ENCODE results near the gene TJP3. TPM values are rescaled to one million over a fixed set of nuclear protein-coding genes. Genes with fewer than 3 reads are reported as not detected.

The TJP3 gene
- total RNA-seq, 1 donor from 2014 or later = not detected

DNA sequence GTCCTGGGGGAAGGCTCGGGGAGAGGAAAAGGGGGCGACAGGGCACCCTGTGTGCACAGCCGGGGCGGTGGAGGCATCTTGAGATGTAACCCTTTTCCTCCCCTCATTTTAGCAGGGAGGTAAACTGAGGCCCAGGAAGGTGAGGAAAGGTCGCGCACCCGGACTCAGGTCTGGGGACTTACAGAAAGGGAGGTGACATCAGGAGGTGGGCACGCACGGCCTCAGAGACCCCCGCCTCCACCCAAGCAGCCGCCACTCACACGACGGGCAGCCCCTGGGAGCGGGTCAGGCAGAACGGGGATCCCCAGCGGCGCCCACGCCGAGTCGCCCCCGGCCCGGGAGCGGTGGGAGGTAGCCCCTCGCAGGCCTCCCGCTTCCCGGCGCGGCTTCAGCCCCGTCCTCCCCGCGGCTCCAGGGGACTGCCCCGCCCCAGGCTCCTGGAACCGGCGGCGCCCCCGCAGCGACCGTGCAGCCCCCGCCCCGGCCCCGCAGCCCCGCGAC lies 8.4 kb upstream of the TJP3 start:
- peak overlapping the region; percentile 75 for H3K27ac Mint-ChIP-seq
- H3K4me3 Mint-ChIP-seq = peak overlapping the region; percentile 91
- H3K4me1 Mint-ChIP-seq = peaks cover 18% of the 10 kb centered on the region
- H3K9me3 Mint-ChIP-seq = no peaks in the 10 kb centered on the region
- H3K36me3 Mint-ChIP-seq (ENCODE audit: low read depth) = no peaks in the 10 kb centered on the region
- DNase-seq = no peak
- H3K27me3 Mint-ChIP-seq = no peaks in the 10 kb centered on the region
- intact Hi-C loops (cut with micrococcal nuclease) = loop anchor here (1.0 to 2.0 kb wide), 3 partner anchors 12 to 73 kb away; partner anchors contain the start of gene CACTIN

- peak within 1 kb of the TSS; percentile 91 for H3K4me3 Mint-ChIP-seq
- H3K27me3 Mint-ChIP-seq = peaks cover 2% of the 10 kb centered on the region
- intact Hi-C loops (cut with micrococcal nuclease) = loop anchor here (1.0 to 2.0 kb wide), 2 partner anchors 35 to 74 kb away; partner anchors contain the start of gene CACTIN
- H3K4me1 Mint-ChIP-seq = peaks cover 18% of the 10 kb centered on the region
- peak within 1 kb of the TSS; percentile 75 for H3K27ac Mint-ChIP-seq
- H3K9me3 Mint-ChIP-seq = no peaks in the 10 kb centered on the region
- DNase-seq = peak; percentile 98
- H3K36me3 Mint-ChIP-seq (ENCODE audit: low read depth) = no peaks in the 10 kb centered on the region
Observed at GRCh38 chr19:3700242-3701032, 7.7 kb upstream of the TJP3 start, which contains the start of gene PIP5K1C. TSS of gene PIP5K1C (minus strand) at chr19:3700468. CDS start at chr19:3700390, 78 bp downstream.

DNA sequence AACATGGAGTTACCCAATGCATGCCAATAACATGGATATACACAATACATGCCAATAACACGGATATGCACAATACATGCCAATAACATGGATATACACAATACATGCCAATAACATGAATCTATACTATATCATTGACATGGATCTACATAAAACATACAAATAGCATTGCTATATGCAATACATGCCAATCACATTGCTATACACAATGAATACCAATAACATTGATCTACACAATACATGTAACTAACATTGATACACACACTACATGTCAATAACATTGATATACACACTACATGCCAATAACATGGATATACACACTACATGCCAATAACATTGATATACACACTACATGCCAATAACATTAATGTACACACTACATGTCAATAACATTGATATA lies 7.0 kb upstream of the TJP3 start:
- no peak for DNase-seq
- intact Hi-C loops (cut with micrococcal nuclease) = loop anchor here (2.0 kb wide), 1 partner anchor 74 kb away; the partner anchor contains the start of gene CACTIN
- Mint-ChIP-seq H3K4me1 (peaks cover 19% of the 10 kb centered on the region), H3K4me3 (no peak overlapping the region), H3K9me3 (no peaks in the 10 kb centered on the region), H3K36me3 (ENCODE audit: low read depth) (no peaks in the 10 kb centered on the region), H3K27ac (no peak overlapping the region), H3K27me3 (peaks cover 4% of the 10 kb centered on the region)

DNA sequence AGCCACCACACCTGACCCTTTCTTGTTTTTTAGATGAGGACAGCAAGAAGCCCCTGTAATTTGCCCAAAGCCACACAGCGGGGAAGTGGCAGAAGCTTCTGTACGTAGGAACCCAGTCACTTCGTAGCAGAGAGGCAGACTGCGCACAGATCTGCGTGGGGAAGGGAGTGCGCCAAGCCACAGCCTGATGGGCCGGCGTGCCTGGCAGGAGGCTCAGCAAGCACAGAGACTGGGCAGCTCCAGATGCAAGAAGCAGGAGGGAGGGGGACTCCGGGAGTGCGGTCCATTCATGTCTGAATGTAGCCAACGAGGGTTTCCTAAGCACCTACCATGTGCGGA lies 347 bp upstream of the TJP3 start:
- Mint-ChIP-seq H3K9me3 (no peaks in the 10 kb centered on the region), H3K27ac (no peak overlapping the region), H3K36me3 (ENCODE audit: low read depth) (no peaks in the 10 kb centered on the region), H3K27me3 (peaks cover 10% of the 10 kb centered on the region), H3K4me1 (peaks cover 2% of the 10 kb centered on the region), H3K4me3 (no peak overlapping the region)
- intact Hi-C loops (cut with micrococcal nuclease) = loop anchor here (5.0 kb wide), 1 partner anchor 161 kb away; no protein-coding TSS in a partner anchor
- no peak for DNase-seq

DNA sequence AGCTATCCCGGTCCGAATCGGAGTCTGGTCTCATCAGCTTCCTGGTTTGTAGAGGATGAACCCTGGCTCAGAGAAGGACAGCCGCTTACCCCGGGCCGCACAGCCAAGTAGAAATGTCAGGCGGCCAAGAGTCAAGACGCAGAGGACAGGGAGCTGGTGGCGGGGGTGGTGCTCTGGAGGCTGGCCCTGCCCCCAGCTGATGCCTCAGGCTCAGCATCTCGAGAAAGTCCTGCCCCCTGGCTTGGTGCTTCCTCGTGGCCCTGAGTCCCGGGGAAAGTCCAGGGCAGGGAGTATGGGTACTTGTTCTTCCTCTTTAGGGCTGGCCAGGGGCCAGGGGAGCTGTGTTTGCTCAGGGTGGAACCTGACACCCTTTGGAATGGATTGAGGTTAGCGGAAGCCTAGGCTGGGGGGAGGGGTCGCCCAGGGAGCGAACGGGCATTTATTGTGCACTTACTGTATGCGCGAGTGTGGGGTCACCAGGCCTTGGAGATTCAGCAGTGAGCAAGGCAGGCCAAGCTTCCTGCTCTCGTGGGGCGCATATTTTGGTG lies 2.2 kb downstream of the TJP3 start:
- H3K9me3 Mint-ChIP-seq = no peaks in the 10 kb centered on the region
- peaks cover 13% of the 10 kb centered on the region for H3K27me3 Mint-ChIP-seq
- DNase-seq = no peak
- no peaks in the 10 kb centered on the region for H3K36me3 Mint-ChIP-seq (ENCODE audit: low read depth)
- intact Hi-C loops (cut with micrococcal nuclease) = no loop called here
- no peak overlapping the region for H3K4me3 Mint-ChIP-seq
- peaks cover 5% of the 10 kb centered on the region for H3K4me1 Mint-ChIP-seq
- H3K27ac Mint-ChIP-seq = no peak overlapping the region

DNA sequence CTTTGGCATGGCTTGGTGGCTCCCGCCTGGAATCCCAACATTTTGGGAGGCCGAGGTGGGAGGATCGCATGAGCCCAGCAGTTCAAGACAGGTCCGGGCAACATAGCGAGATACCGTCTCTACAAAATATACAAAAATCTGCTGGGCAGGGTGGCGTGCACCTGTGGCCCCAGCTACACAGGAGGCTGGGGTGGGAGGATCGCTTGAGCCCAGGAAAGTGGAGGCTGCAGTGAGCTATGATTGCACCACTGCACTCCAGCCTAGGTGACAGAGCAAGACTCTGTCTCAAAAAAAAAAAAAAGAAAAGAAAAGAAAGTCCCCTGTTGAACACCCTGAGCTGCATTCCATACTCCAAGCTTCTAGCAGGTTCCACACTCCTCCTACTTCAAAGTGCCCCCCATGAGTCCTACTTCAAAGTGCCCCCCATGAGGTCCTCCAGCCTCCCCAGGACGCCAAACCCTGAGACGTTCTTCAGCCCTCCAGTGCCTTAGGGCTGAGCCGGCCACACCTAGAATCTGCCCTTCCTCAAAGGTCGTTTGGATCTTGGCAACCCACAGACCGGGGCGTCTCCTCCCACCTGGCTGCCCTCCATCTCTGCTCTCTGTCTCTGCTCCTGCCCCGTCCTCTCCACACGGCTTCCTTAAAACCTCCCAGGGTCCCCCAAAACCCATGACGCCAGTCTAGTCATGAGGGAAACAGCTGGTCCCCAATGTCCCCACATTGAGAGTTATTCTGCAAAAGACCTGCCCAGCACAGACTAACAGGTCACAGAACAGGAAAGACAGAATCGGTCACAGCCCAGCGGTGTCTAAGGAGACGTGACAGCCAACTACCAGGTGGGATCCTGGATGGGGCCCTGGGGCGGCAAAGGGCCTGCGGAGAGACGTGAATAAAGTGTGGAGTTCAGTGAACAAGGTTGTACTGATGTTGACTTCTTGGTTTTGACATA lies 4.8 kb downstream of the TJP3 start:
- H3K36me3 Mint-ChIP-seq (ENCODE audit: low read depth) = no peaks in the 10 kb centered on the region
- no peak for DNase-seq
- H3K4me1 Mint-ChIP-seq = peaks cover 3% of the 10 kb centered on the region
- intact Hi-C loops (cut with micrococcal nuclease) = no loop called here
- H3K27me3 Mint-ChIP-seq = peaks cover 10% of the 10 kb centered on the region
- H3K27ac Mint-ChIP-seq = no peak overlapping the region
- no peak overlapping the region for H3K4me3 Mint-ChIP-seq
- H3K9me3 Mint-ChIP-seq = no peaks in the 10 kb centered on the region

DNA sequence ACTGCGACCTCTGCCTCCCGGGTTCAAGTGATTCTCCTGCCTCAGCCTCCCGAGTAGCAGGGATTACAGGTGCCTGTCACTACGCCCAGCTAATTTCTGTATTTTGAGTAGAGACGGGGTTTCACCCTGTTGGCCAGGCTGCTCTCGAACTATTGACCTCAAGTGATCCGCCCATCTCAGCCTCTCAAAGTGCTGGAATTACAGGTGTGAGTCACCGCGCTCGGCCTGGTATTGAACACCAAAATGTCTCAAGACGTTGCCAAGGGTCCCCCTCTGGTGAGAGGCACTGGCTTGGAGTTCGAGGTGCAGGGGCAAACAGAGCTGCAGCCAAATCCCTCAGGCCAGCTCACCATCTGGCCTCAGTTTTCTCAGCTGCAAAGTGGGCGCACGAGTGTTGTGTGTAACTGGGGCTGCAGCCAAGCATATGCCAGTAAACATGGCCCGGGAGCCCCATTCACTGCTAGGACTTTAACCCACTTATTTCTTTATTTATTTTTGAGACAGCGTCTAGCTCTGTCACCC lies 8.0 kb downstream of the TJP3 start:
- intact Hi-C loops (cut with micrococcal nuclease) = no loop called here
- peaks cover 4% of the 10 kb centered on the region for H3K4me1 Mint-ChIP-seq
- no peak overlapping the region for H3K4me3 Mint-ChIP-seq
- H3K9me3 Mint-ChIP-seq = no peaks in the 10 kb centered on the region
- peaks cover 16% of the 10 kb centered on the region for H3K27me3 Mint-ChIP-seq
- H3K27ac Mint-ChIP-seq = no peak overlapping the region
- H3K36me3 Mint-ChIP-seq (ENCODE audit: low read depth) = no peaks in the 10 kb centered on the region
- DNase-seq = no peak

DNA sequence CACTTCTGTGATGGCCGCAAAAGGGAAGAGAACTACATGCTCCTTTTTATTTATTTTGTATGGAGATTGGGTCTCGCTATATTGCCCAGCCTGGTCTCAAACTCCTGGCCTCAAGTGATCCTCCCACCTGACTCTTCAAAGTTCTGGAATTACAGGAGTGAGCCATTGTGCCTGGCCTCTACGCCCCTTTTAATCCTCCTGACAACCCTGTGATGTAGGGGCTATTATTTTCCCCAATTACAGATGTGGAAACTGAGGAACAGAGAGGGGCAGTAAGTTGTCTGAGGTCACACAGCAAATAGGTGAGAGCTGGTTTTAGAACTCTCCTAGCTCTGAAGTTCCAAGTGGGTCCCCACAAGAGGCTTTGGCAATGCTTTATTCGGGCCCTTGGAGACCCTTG lies 11.7 kb downstream of the TJP3 start:
- Mint-ChIP-seq H3K4me3 (no peak overlapping the region), H3K27me3 (peaks cover 27% of the 10 kb centered on the region)
- intact Hi-C loops (cut with micrococcal nuclease) = loop anchor here (5.0 kb wide), 1 partner anchor 102 kb away; no protein-coding TSS in a partner anchor

GRCh38 chr19:3720349-3720917 lies 12.2 kb downstream of the TJP3 start:
- no peak for DNase-seq
- intact Hi-C loops (cut with micrococcal nuclease) = loop anchor here (5.0 kb wide), 1 partner anchor 102 kb away; no protein-coding TSS in a partner anchor
- Mint-ChIP-seq H3K36me3 (ENCODE audit: low read depth) (no peaks in the 10 kb centered on the region), H3K9me3 (no peaks in the 10 kb centered on the region), H3K27me3 (peaks cover 32% of the 10 kb centered on the region), H3K27ac (no peak overlapping the region), H3K4me1 (peaks cover 4% of the 10 kb centered on the region), H3K4me3 (no peak overlapping the region)

More for the DNA sequence above, 11.7 kb downstream of the TJP3 start:
- no peak overlapping the region for H3K27ac Mint-ChIP-seq
- H3K9me3 Mint-ChIP-seq = no peaks in the 10 kb centered on the region
- H3K36me3 Mint-ChIP-seq (ENCODE audit: low read depth) = no peaks in the 10 kb centered on the region
- H3K4me1 Mint-ChIP-seq = peaks cover 4% of the 10 kb centered on the region
- DNase-seq = no peak

- Mint-ChIP-seq H3K9me3 (no peaks in the 10 kb centered on the region), H3K27me3 (peaks cover 32% of the 10 kb centered on the region), H3K36me3 (ENCODE audit: low read depth) (no peaks in the 10 kb centered on the region), H3K27ac (no peak overlapping the region), H3K4me1 (peaks cover 4% of the 10 kb centered on the region), H3K4me3 (peak overlapping the region; percentile 54)
- peak; percentile 96 for DNase-seq
- intact Hi-C loops (cut with micrococcal nuclease) = loop anchor here (5.0 kb wide), 1 partner anchor 101 kb away; no protein-coding TSS in a partner anchor
Observed at GRCh38 chr19:3721131-3721886, 13.1 kb downstream of the TJP3 start.

DNA sequence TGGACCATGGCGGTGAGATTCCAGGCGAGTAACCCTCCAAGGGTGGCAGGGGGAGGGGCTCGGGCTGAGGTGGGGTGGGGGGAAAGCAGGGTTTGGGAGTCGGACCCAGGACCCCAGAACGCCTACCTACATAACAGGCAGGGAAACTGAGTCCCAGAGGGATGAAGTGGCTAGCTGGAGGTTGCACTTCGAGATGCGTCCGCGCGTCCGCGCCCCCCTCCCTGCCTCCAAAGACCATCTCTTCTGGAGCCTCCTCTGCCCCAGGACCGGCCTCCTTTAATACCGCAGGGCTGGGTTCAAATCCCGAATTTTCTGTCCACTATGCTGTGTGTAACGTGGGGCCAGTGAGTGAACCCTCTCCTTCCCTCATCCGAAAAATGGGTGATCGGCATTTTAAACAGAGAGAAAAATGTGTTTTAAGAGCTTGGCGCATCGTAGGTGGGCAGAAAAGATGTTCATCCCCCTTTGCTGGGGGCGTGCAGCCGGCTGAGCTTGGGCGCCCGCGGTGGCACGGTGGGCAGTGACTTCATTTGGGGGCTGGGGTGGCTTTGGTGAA lies 13.8 kb downstream of the TJP3 start:
- Mint-ChIP-seq H3K27me3 (peaks cover 32% of the 10 kb centered on the region), H3K27ac (no peak overlapping the region), H3K36me3 (ENCODE audit: low read depth) (no peaks in the 10 kb centered on the region), H3K9me3 (no peaks in the 10 kb centered on the region), H3K4me1 (peaks cover 4% of the 10 kb centered on the region), H3K4me3 (peak overlapping the region; percentile 12)
- intact Hi-C loops (cut with micrococcal nuclease) = loop anchor here (5.0 kb wide), 1 partner anchor 100 kb away; no protein-coding TSS in a partner anchor
- no peak for DNase-seq

DNA sequence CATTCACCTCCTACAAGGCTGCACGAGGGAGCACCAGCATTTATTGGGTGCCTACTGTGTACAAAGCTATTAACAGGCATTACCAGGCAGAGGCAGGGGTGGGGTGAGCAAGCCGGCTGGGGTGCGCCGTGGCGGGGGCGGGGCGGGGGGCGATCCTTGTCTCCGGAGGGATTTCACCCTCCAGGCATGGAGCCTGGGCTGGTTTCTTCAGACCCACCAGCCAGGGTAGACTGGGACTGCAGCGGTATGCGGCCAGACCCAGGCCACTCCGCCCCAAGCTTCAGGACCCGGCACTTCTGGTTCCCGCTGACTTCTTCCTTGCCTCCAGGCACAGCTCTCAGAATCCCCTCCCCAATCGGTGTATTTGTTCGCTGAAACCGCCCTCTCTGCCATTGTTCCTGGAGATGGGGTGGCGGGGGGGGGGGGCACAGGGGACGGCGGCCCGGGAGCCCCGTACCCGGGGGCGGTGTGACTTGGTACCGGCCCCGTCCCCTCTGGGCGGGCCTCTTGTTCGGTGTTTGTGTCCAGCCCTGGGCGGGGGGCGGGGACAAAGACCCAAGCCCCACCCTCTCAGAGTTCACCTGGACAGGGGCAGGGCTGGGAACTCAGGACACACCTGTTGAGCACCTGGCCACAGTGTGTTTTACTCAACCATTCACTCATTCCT lies 14.4 kb downstream of the TJP3 start:
- Mint-ChIP-seq H3K27ac (no peak overlapping the region), H3K4me1 (peaks cover 4% of the 10 kb centered on the region), H3K27me3 (peaks cover 32% of the 10 kb centered on the region), H3K4me3 (peak overlapping the region; percentile 12), H3K36me3 (ENCODE audit: low read depth) (no peaks in the 10 kb centered on the region), H3K9me3 (no peaks in the 10 kb centered on the region)
- intact Hi-C loops (cut with micrococcal nuclease) = loop anchor here (5.0 kb wide), 1 partner anchor 100 kb away; no protein-coding TSS in a partner anchor
- no peak for DNase-seq

All from activated CD4-positive, alpha-beta T cell treated with anti-CD3 and anti-CD28 coated beads, Interleukin-2, amount 10 ng/mL, durations not matched to agents 24 days and 14 days (primary cell).